Activated CD8-positive, alpha-beta memory T cell treated with anti-CD3 and anti-CD28 coated beads, Interleukin-2, amount 50 U/mL, for 48 hours (primary cell): ENCODE measurements around the gene CD58.

Experiments
- DNase-seq: peaks from one replicate; pipeline ENCODE4 v3.0.0-alpha.2; 2020

The CD58 gene

GRCh38 chr1:116508085-116508983 is 62.5 kb downstream of the CD58 start:
- DNase-seq, result no peak

DNA sequence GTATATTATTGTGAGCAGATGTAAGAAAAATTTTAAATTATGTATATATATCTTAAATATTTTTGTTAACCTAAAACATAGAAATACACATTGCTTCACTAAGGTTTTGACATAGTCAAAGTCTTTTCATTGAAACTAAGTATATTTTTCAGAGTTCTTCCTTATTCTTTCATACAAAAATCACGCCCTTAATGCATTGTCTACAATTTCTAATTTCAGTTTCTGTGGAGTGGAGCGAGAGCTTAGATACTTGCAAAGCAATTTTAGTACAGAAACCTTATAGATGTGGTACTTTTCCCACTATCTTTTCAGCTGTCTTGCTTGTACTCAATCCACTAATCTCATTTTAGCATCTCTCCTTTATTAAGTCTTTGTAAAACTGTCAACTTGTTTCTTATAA is 63.2 kb downstream of the CD58 start:
- no peak for DNase-seq

DNA sequence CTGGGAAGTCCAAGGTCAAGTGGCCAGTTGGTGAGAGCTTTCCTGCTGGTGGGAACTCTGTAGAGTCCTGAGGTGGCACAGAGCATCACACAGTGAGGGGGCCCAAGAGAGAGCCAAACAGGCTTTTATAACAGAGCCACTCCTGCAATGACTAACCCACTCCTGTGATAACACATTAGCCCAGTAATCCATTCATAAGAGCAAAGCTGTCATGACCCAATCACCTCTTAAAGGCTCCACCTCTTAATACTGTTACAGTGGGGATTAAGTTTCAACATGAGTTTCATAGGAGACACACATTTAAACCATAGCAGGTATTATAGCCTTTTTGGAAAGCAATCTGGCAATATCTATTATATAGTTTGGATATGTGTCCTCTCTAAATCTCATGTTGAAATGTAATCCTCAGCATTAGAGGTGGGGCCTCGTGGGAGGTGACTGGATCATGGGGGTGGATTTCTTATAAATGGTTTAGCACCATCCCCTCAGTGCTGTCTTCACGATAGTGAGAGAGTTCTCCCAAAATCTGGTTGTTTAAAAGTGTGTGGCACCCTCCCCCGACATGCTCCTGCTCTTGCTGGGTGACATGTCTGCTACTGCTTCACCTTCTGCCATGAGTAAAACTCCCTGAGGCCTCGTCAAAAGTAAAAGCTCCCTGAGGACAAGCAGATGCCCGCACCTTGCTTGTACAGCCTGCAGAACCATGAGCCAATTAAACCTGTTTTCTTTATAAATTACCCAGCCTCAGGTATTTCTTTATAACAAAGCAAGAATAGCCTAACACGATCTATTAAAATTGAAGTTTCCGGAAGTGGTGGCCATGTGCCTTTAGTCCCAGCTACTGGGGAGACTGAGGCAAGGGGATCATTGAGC is 64.5 kb downstream of the CD58 start:
- DNase-seq, result no peak

DNA sequence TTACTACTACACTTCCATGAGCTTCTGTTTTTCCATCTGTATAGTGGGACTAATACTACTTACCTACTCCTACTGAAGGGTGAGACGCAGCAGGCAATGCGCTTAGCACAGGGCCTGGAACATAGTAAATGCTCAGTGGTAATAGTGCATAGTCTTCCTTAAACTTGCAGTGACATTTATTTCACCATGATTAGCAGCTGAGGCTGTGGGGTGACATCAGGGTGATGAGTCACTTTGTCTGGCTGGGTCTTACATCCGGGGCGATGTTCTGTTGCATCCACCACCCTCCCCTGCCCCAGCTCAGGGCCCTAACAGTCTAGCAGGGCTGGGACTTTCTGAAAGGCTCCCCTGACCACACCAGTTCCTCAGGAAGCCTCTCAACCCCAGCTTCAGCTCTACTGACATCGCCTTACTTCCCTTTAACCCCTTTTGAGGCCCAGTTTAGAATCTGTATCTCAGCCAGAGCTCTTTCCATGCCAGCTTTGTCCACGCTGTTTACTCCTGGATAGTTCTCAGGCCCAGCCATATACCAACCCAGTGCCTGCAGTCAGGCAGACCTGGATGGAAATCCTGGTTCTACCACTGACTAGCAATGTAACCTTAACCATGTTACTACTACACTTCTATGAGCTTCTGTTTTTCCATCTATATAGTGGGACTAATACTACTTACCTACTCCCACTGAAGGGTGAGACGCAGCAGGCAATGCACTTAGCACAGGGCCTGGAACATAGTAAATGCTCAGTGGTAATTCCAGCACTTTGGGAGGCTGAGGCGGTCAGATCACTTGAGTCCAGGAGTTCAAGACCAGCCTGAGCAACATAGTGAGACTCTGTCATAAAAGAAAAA is 66.3 kb downstream of the CD58 start:
- peak; percentile 80 for DNase-seq

DNA sequence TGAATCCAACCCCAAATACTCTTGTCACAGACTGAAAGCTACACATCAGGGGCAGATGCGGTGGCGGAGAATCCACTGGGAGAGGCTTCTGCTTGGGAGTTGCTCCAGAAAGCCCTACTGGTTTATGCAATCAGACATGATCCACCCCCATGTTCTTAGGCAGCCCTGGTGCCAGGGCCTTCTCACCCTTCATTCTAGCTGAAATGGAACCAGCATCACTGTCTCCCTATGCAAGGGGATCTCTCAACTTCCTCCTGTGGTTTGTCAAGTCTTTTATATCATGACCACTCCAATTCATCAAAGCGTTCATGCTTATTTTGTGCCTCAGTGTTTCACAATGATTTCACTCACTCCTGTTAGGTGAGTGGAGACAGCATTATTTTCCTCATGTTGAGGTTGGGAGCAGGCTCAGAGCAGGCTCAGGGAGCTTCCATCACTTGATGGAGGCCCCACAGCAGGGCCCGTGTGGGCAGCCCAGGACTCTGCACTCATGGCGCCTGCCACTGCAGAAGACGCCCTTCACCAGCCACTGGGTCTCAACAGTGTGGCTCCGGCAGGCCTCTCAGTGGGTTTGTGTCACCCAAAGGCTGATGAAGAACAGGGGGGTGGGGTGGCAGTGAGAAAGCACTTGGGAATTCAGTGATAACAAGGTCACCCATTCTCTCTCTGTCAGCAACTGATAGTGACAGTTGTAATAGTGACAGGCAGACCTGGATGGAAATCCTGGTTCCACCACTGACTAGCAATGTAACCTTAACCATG is 67.1 kb downstream of the CD58 start:
- no peak for DNase-seq

GRCh38 chr1:116502671-116503314 is 68.0 kb downstream of the CD58 start:
- DNase-seq, result no peak

GRCh38 chr1:116501870-116502244 is 69.0 kb downstream of the CD58 start:
- DNase-seq, result no peak

GRCh38 chr1:116501125-116501869 is 69.5 kb downstream of the CD58 start:
- no peak for DNase-seq

DNA sequence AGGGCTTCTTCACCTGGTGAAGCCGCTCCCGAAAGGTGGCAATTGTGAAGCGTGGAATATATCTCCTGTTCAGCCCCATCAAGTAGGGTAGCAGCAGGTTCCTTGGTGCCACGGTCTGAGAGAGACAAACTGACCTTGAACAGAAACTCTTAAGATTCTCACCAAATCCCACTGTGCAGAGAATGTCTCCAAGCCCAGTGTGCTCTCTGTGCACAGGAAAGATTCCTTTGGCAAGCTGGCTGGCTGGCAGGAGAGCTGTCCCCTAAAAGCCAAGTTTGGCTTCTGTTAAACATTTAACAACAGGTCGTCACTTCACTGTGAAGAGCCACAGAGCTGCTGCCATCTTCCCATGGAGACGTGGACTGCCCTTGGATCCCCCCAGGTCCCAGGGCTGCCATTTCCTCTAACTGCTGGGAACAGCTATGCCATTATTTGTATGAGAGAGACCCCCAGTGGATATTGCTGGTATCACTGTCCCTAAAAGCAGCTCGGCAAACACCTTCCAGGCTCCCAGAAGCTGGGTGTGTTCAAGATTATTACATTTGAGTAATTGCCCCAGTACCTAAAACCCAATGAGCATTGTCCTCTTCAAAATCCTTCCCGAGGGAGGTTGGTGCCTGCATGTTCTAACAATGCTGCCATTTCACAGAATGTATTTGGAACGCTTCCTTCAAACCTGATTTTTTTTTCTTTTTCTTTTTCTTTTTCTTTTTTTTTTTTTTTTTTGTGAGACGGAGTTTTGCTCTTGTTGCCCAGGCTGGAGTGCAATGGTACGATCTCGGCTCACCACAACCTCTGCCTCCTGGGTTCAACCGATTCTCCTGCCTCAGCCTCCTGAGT is 71.8 kb downstream of the CD58 start:
- no peak for DNase-seq

- no peak for DNase-seq
These were observed 73.2 kb downstream of the CD58 start for GRCh38 chr1:116497656-116498055.

DNA sequence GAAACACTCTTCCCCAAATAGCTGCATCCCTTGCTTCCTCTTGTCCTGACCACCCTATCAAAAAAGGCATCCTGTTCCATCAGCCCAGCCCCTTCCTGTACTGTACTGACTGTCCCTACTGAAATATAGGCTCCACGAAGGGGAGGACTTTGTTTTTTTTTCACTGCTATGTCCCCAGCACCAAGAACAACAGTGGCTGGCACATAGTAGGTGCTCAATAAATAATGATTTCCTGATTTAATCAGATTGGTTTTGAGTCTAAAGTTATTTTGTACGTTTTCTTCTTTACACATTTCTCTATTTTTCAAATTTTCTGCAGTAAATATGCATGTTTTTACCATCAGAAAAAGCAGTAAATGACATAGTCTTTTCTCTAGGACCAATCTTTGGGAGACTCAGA is 73.9 kb downstream of the CD58 start:
- DNase-seq, result no peak

- DNase-seq, result no peak
These were observed 74.4 kb downstream of the CD58 start for GRCh38 chr1:116496380-116496779.

DNA sequence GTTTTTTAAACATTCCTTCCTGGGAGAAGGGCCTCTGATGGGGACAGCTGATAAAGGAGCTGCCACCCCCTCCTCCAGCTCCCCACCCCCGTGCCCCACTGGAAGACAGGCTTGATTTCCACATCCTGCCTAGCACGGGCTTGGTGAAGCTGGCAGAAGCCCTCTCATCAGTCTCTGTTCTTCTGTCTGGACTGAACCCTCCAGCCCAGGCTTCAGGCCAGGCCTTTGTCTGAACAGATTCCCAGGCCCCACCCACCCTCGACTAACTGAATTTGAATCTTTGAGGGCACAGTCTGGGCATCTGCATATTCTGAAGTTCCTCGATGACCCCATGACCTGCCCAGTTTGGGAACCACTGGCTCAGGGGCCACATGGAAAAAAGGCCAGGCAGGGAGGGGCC is 75.3 kb downstream of the CD58 start:
- no peak for DNase-seq

- no peak for DNase-seq
These were observed 76.1 kb downstream of the CD58 start for GRCh38 chr1:116494745-116495144.

GRCh38 chr1:116494353-116494692 is 76.5 kb downstream of the CD58 start:
- DNase-seq, result no peak

DNA sequence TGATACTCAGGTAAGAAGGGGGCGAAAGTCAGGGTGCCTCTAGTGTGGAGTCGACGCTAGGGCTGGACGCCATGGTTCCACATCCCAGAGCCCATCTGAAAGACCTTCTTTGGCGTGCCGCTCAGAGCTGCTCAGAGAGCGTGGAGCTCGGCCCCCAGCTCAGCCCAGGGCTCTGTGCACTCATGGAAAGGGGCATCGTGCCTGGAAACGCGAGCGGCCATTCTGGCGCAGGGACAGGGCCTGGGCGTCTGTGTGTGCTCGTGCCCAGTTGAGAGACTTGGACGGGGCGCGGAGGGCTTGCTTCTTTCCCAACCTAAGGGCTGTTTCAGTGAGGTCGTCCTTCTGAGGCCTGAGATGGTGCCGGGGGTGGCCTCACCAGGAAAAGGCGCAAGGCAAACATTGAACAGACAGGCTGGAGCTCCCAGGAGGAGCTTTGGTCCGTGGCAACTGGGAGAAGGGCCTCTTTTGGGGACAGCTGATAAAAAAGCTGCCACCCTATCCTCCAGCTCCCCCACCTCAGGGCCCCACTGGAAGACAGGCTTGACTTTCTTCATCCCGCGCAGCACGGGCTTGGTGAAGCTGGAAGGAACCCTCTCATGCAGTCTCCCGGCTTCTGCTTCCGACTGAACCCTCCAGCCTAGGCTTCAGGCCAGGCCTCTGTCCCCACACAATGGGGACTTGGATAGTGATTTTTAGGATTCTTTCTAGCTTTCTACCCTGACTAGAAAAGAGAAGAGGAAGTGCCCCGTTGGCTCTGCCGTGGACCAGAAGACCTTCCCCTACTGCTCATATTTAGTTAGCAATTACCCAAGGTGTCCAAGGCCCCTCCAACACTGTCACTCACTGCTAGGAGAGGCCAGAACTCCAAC is 77.1 kb downstream of the CD58 start:
- DNase-seq, result no peak

GRCh38 chr1:116493036-116493435 is 77.8 kb downstream of the CD58 start:
- DNase-seq, result no peak

DNA sequence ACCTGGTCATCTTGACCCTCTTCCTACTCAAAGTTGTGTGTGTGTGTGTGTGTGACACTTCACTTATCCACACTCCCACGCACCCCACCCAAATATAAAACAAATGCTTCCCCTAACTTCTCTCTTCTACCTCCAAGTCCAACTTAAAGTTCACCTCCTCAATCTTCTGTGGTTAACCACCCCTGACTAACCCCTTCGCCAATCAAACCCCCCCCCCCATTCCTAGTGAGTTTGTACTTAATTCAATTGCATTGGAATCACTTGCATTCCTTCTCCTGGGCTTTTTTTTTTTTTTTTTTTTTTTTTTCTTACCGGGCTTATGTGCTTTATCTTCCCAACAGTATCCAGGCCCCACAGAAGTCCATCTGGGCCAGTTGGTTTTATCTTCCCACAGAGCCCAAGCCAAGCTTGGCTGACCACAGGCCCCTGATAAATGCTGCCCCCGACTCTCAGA is 78.4 kb downstream of the CD58 start:
- DNase-seq, result no peak
